HG02678 (cell line): ENCODE results near the gene NFRKB.

Experiments used
- ATAC-seq: cut with Tn5 transposase; IDR thresholded peaks from one replicate; pipeline ENCODE4 v1.9.1; 2021; ENCODE audit warnings: mild to moderate bottlenecking, moderate library complexity; ENCODE audit not compliant: unreplicated experiment

Gene NFRKB

GRCh38 chr11:129895126-129896041 is at the start of gene NFRKB:
TSS of gene NFRKB (minus strand) at chr11:129895578. CDS start at chr11:129892849, 2,729 bp downstream.
- ATAC-seq = peak; percentile 95

GRCh38 chr11:129944696-129945095 is 49.3 kb upstream of the NFRKB start:
- ATAC-seq = no peak

GRCh38 chr11:129943036-129943435 is 47.7 kb upstream of the NFRKB start:
- no peak for ATAC-seq

- no peak for ATAC-seq
Measured at GRCh38 chr11:129939510-129939909, 44.1 kb upstream of the NFRKB start.

- ATAC-seq = no peak
Measured at GRCh38 chr11:129938764-129939163, 43.4 kb upstream of the NFRKB start.

- no peak for ATAC-seq
Measured at GRCh38 chr11:129937592-129938238, 42.3 kb upstream of the NFRKB start.

GRCh38 chr11:129935723-129936122 is 40.3 kb upstream of the NFRKB start:
- no peak for ATAC-seq

- no peak for ATAC-seq
Measured at GRCh38 chr11:129933891-129934290, 38.5 kb upstream of the NFRKB start.

- ATAC-seq = no peak
Measured at GRCh38 chr11:129933262-129933661, 37.9 kb upstream of the NFRKB start.

- ATAC-seq = no peak
Measured at GRCh38 chr11:129932381-129933067, 37.1 kb upstream of the NFRKB start.

GRCh38 chr11:129930743-129931142 is 35.4 kb upstream of the NFRKB start:
- ATAC-seq = no peak

- ATAC-seq = no peak
Measured at GRCh38 chr11:129930296-129930695, 34.9 kb upstream of the NFRKB start.

GRCh38 chr11:129929721-129930120 is 34.3 kb upstream of the NFRKB start:
- no peak for ATAC-seq

GRCh38 chr11:129928923-129929692 is 33.7 kb upstream of the NFRKB start:
- ATAC-seq = no peak

GRCh38 chr11:129922674-129923073 is 27.3 kb upstream of the NFRKB start:
- no peak for ATAC-seq

- ATAC-seq = no peak
Measured at GRCh38 chr11:129918361-129918760, 23.0 kb upstream of the NFRKB start.

GRCh38 chr11:129917231-129917630 is 21.9 kb upstream of the NFRKB start:
- ATAC-seq = no peak

GRCh38 chr11:129911298-129911697 is 15.9 kb upstream of the NFRKB start:
- no peak for ATAC-seq

- no peak for ATAC-seq
Measured at GRCh38 chr11:129910360-129910759, 15.0 kb upstream of the NFRKB start.

- no peak for ATAC-seq
Measured at GRCh38 chr11:129905402-129905801, 10.0 kb upstream of the NFRKB start.

GRCh38 chr11:129896062-129896461 is 684 bp upstream of the NFRKB start:
- no peak for ATAC-seq
